Ovary (tissue), 3 donors: Measurements from ENCODE around the gene DDX24.

Experiments
- POLR2A ChIP-seq: fragments of 450-650 bp; IDR thresholded peaks from one replicate; pipeline ENCODE4 v1.6.1; 2017; ENCODE audit warnings: antibody characterized with exemption, mild to moderate bottlenecking, moderate library complexity
- TF ChIP-seq, protein P1 (sequence below), 3 donors: fragments of 450-650 bp in 2 of 3; fragments of 200-600 bp in 1 of 3; IDR thresholded peaks; one replicate each; pipeline versions ENCODE4 v1.5.1 to v1.8.0; 2016 to 2022; ENCODE audit warnings: antibody characterized with exemption in 3 of 3, mild to moderate bottlenecking in 1 of 3
- donor health status: DM: no; HTN: no; CAD: no.

DNA sequence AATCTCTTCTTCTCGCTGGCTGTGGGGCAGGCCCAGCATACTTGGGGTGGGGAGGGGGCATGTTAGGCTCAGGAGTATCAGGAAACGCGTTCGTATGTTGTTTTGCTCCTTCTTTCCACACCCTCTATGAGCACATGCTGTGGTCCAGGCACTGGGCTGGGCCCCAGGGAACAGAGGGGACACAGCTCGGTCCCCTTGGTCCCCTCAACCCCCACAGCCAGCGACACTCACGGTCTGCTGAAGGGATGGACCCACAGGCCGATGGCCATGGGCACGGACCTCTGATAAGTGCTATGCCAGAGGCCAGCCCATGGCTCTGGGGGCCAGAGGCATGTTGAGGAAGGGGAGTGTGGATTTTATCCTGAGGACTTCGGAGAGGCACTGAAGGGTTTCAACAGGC is 35.7 kb upstream of the DDX24 start:
- TF ChIP-seq, protein P1, sequence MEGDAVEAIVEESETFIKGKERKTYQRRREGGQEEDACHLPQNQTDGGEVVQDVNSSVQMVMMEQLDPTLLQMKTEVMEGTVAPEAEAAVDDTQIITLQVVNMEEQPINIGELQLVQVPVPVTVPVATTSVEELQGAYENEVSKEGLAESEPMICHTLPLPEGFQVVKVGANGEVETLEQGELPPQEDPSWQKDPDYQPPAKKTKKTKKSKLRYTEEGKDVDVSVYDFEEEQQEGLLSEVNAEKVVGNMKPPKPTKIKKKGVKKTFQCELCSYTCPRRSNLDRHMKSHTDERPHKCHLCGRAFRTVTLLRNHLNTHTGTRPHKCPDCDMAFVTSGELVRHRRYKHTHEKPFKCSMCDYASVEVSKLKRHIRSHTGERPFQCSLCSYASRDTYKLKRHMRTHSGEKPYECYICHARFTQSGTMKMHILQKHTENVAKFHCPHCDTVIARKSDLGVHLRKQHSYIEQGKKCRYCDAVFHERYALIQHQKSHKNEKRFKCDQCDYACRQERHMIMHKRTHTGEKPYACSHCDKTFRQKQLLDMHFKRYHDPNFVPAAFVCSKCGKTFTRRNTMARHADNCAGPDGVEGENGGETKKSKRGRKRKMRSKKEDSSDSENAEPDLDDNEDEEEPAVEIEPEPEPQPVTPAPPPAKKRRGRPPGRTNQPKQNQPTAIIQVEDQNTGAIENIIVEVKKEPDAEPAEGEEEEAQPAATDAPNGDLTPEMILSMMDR (IDR thresholded peaks at IDR 0.05): no peak
- no peak for TF ChIP-seq POLR2A
